ENCODE data around the gene HS6ST1.

The HS6ST1 gene

GRCh38 chr2:128305555-128306080 lies 13.1 kb downstream of the HS6ST1 start:
- TF ChIP-seq CTCF (IDR thresholded peaks at IDR 0.05; ENCODE audit: low read length, missing control alignments), result no peak
- peak; percentile 51 for DNase-seq (ENCODE audit: low read depth)
- no peak overlapping the region for H3K4me3 ChIP-seq (replicated peaks; ENCODE audit: low read depth, low read length)

GRCh38 chr2:128304715-128305554 lies 13.7 kb downstream of the HS6ST1 start:
- TF ChIP-seq CTCF (IDR thresholded peaks at IDR 0.05; ENCODE audit: low read length, missing control alignments), result no peak
- DNase-seq (ENCODE audit: low read depth), result peak; percentile 96
- no peak overlapping the region for H3K4me3 ChIP-seq (replicated peaks; ENCODE audit: low read depth, low read length)

- TF ChIP-seq CTCF (IDR thresholded peaks at IDR 0.05; ENCODE audit: low read length, missing control alignments), result no peak
- no peak overlapping the region for H3K4me3 ChIP-seq (replicated peaks; ENCODE audit: low read depth, low read length)
- DNase-seq (ENCODE audit: low read depth), result no peak
These were observed 14.3 kb downstream of the HS6ST1 start for GRCh38 chr2:128304330-128304714.

GRCh38 chr2:128303911-128304310 lies 14.8 kb downstream of the HS6ST1 start:
- TF ChIP-seq CTCF (IDR thresholded peaks at IDR 0.05; ENCODE audit: low read length, missing control alignments), result no peak
- DNase-seq (ENCODE audit: low read depth), result no peak
- no peak overlapping the region for H3K4me3 ChIP-seq (replicated peaks; ENCODE audit: low read depth, low read length)

- no peak for TF ChIP-seq CTCF (IDR thresholded peaks at IDR 0.05; ENCODE audit: low read length, missing control alignments)
- DNase-seq (ENCODE audit: low read depth), result no peak
- no peak overlapping the region for H3K4me3 ChIP-seq (replicated peaks; ENCODE audit: low read depth, low read length)
These were observed 15.4 kb downstream of the HS6ST1 start for GRCh38 chr2:128303095-128303791.

GRCh38 chr2:128302744-128303067 lies 16.0 kb downstream of the HS6ST1 start:
- no peak for DNase-seq (ENCODE audit: low read depth)
- TF ChIP-seq CTCF (IDR thresholded peaks at IDR 0.05; ENCODE audit: low read length, missing control alignments), result no peak
- H3K4me3 ChIP-seq (replicated peaks; ENCODE audit: low read depth, low read length), result no peak overlapping the region

All from fibroblast of pulmonary artery (primary cell).